Activated naive CD8-positive, alpha-beta T cell (primary cell): ENCODE results near the gene RRAS.
"Not testable (repeated sequence)": the region's sequence is repeated elsewhere in the genome, so short reads cannot be mapped to it uniquely, and the experiment has no call there.

Experiments
- H3K27ac Mint-ChIP-seq: one replicate; pipeline ENCODE4 v1.8.0; 2021; ENCODE audit warnings: mixed read lengths
- H3K27me3 Mint-ChIP-seq: one replicate; pipeline ENCODE4 v1.8.0; 2021; ENCODE audit warnings: mixed read lengths
- H3K36me3 Mint-ChIP-seq: one replicate; pipeline ENCODE4 v1.8.0; 2021; ENCODE audit warnings: mixed read lengths
- H3K4me1 Mint-ChIP-seq: one replicate; pipeline ENCODE4 v1.8.0; 2021; ENCODE audit warnings: low read depth, mixed read lengths
- H3K4me3 Mint-ChIP-seq: one replicate; pipeline ENCODE4 v1.8.0; 2021; ENCODE audit warnings: mild to moderate bottlenecking, mixed read lengths
- H3K9me3 Mint-ChIP-seq: one replicate; pipeline ENCODE4 v1.8.0; 2021; ENCODE audit warnings: low read depth, mixed read lengths

The RRAS gene

DNA sequence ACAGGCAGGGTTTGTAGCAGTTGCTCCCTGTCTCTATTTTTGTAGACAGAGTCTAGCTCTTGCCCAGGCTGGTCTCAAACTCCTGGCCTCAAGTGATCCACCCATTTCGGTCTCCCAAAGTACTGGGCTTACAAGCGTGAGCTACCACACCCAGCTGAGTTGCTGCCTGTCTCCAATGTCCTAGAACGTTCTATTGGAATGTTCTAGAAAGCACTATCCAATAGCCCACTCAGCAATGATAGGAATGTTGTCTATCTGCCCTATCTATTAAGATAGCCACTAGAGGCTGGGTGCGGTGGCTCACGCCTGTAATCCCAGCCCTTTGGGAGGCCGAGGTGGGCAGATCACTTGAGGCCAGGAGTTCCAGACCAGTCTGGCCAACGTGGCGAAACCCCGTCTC lies 6.7 kb downstream of the RRAS start:
- H3K4me1 Mint-ChIP-seq, H3K4me3 Mint-ChIP-seq, H3K9me3 Mint-ChIP-seq, H3K27me3 Mint-ChIP-seq, H3K27ac Mint-ChIP-seq, H3K36me3 Mint-ChIP-seq: not testable (repeated sequence)

DNA sequence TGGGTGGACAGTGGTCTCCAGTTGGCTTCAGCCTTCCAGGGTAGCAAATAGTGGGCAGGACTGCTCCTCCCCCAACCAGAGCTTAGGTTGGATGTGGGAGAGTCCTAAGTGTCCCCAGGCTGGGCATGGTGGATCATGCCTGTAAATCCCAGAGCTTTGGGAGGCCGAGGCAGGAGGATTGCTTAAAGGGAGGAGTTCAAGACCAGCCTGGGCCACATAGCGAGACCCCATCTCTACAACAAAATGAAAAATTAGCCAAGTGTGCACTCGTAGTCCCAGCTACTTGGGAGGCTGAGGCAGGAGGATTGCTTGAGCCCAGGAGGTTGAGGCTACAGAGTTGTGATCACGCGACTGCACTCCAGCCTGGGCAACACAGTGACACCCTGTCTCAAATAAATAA lies 7.4 kb downstream of the RRAS start:
- no peaks in the 10 kb centered on the region for H3K36me3 Mint-ChIP-seq
- no peaks in the 10 kb centered on the region for H3K9me3 Mint-ChIP-seq
- H3K4me1 Mint-ChIP-seq = peaks cover 2% of the 10 kb centered on the region
- no peaks in the 10 kb centered on the region for H3K27me3 Mint-ChIP-seq
- H3K4me3 Mint-ChIP-seq = no peak overlapping the region
- H3K27ac Mint-ChIP-seq = no peak overlapping the region

DNA sequence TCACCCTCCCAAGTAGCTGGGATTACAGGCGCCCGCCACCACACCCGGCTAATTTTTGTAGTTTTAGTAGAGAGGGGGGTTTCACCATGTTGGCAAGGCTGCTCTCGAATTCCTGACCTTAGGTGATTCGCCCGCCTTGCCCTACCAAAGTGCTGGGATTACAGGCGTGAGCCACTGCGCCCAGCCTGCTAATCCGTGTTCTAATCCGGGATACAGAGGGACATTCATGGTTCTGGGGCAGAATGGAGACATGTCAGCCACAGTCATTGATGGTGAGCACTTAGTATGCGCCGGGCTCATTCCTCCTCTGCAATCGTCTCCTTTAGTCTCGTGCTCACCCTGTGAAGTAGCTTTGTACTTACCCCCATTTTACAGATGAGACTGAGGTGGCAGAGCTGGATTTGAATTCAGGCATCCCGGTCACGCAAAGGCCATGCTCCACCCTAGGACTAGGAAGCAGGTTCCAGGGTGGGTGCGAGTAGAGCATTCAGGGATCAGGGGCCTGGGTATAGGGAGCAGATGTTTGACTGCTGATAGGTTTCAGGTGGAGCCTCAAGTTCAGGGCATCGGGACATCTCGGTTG lies 8.2 kb downstream of the RRAS start:
- no peak overlapping the region for H3K4me3 Mint-ChIP-seq
- H3K36me3 Mint-ChIP-seq = no peaks in the 10 kb centered on the region
- H3K27ac Mint-ChIP-seq = no peak overlapping the region
- H3K4me1 Mint-ChIP-seq = peaks cover 2% of the 10 kb centered on the region
- no peaks in the 10 kb centered on the region for H3K9me3 Mint-ChIP-seq
- H3K27me3 Mint-ChIP-seq = no peaks in the 10 kb centered on the region

DNA sequence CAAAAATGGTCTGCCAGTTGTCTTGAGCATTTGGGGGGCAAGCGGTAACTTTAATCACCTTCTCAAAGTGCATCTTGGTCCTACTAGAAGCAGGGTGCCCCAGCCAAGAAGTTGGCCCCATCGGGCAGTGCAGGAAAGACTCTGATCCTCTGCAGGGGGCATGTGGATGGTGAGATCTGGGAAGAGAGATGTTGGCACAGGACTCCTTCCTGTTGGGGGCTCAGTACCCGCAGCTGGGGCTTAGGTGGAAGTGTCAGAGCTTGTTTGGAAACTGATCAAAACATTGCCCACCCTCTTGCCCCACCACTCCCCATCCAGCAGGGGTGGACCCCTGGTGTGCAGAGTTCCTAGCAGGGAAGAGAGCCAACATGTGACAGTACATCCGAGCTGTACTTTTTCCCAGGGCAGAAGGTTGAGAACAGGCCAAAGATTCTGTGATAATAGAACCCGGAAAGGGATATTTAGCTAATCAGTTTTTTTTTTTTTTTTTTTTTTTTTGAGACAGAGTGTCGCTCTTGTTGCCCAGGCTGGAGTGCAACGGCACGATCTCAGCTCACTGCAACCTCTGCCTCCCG lies 8.8 kb downstream of the RRAS start:
- H3K27ac Mint-ChIP-seq = no peak overlapping the region
- peaks cover 2% of the 10 kb centered on the region for H3K4me1 Mint-ChIP-seq
- H3K9me3 Mint-ChIP-seq = no peaks in the 10 kb centered on the region
- H3K36me3 Mint-ChIP-seq = no peaks in the 10 kb centered on the region
- no peaks in the 10 kb centered on the region for H3K27me3 Mint-ChIP-seq
- H3K4me3 Mint-ChIP-seq = no peak overlapping the region

DNA sequence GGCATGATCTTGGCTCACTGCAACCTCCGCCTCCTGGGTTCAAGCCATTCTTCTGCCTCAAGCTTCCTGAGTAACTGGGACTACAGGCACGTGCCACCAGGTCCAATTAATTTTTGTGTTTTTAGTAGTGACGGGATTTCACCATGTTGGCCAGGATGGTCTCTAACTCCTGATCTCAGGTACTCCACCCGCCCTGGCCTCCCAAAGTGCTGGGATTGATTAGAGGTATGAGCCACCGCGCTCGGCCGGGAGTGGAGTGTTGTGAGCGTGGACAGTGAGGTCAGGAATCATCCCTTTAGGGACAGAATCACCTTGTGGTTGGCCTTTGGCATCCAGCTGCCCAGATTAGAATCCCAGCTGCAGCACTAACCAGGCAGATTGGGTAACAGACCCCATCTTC lies 10.3 kb downstream of the RRAS start:
- Mint-ChIP-seq H3K4me3 (no peak overlapping the region), H3K9me3 (no peaks in the 10 kb centered on the region), H3K36me3 (no peaks in the 10 kb centered on the region), H3K27me3 (no peaks in the 10 kb centered on the region), H3K4me1 (peaks cover 2% of the 10 kb centered on the region), H3K27ac (no peak overlapping the region)

DNA sequence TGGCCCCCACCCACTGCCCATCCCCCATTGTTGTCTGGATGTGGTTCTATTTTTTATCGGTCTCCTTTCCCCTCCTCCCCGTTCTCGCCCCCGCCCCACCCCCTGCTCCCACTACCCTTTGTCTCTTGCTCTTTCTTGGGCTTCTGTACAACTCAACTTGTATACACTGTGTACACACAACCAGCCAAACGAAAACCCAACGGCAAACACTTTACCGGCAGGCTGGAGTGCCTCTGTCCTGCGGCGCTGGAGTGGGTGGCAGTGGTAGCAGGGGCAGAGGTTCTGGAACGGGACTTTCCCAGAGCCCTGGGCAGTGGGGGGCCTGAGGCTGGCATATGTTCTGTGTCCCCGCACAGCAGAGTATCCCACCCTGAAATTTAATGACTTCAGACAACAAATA lies 13.7 kb downstream of the RRAS start:
- peaks cover 2% of the 10 kb centered on the region for H3K4me1 Mint-ChIP-seq
- no peak overlapping the region for H3K4me3 Mint-ChIP-seq
- H3K27ac Mint-ChIP-seq = peak overlapping the region; percentile 41
- H3K9me3 Mint-ChIP-seq = no peaks in the 10 kb centered on the region
- no peaks in the 10 kb centered on the region for H3K36me3 Mint-ChIP-seq
- H3K27me3 Mint-ChIP-seq = no peaks in the 10 kb centered on the region

DNA sequence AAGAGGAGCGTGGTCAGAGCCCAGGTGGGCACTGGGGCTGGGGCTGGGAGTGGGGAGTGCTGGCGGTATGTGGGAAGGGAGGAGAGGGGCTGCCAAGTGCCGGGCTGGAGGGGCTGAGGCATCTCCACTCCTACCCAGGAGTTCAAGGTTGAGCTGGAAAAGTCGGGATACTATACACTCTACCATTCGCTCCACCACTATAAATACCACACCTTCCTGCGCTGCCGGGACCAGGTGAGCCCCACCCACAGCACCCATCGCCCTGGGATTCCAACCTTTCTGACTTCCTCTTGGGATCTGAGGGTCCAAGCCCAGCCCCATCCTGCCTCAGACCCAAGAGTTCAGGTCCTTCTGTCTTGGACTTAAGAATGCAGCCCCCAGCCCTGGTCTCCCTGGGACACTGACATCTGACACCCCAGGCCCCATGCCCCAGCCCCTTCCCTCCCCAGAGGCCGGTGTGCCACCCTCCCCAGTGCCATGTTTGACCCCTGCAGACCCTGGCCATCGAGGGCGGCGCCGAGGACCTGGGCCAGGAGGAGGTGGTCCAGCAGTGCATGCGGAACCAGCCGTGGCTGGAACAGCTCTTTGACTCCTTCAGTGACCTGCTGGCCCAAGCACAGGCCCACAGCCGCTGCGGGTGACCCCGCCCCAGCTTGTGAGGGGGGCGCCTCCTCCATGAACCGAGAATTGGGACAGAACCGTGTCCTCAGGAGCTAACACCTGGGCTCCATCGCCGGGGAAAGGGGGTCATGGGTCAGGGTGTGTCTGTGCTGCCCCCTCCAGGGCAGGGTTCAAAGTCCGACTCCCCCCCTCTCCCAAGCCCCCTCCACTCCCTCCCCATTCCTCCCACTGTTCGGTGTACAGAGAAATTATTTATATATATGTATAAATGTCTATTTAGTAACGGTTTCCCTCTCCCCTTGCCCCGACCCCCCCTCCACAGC lies 14.7 kb downstream of the RRAS start:
- no peak overlapping the region for H3K27ac Mint-ChIP-seq

DNA sequence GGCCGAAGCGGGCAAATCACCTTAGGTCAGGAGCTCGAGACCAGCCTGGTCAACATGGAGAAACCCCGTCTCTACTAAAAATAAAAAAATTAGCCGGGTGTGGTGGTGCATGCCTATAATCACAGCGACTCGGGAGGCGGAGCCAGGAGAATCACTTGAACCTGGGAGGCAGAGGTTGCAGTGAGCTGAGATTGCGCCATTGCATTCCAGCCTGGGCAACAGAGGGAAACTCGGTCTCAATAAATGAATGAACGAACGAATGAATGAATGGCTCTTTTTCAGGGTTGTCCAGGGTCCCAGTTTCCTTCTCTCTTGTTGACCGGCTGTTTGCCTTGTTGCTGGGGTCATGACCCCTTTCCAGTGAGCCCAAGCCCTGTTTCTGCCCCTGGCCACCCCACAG lies 22.1 kb downstream of the RRAS start:
- H3K4me1 Mint-ChIP-seq, H3K4me3 Mint-ChIP-seq, H3K27ac Mint-ChIP-seq, H3K27me3 Mint-ChIP-seq, H3K36me3 Mint-ChIP-seq, H3K9me3 Mint-ChIP-seq: not testable (repeated sequence)

More for the DNA sequence above, 14.7 kb downstream of the RRAS start:
- Mint-ChIP-seq H3K4me1 (no peaks in the 10 kb centered on the region), H3K36me3 (no peaks in the 10 kb centered on the region), H3K4me3 (no peak overlapping the region), H3K27me3 (no peaks in the 10 kb centered on the region), H3K9me3 (no peaks in the 10 kb centered on the region)

DNA sequence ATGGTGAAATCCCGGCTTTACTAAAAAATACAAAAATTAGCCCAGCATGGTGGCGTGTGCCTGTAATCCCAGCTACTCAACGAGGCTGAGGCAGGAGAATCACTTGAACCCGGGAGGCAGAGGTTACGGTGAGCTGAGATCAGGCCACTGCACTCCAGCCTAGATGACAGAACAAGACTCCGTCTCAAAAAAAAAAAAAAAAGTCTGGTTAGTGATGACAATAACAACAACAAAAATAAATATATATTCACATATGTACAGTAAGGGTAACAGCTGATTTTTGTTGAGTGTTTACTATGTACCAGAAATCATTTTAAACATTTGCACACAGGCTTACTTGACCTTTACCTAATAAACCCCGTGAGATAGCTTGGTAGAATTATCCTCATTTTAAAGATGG lies 23.0 kb downstream of the RRAS start:
- Mint-ChIP-seq H3K4me1 (peaks cover 9% of the 10 kb centered on the region), H3K4me3 (no peak overlapping the region), H3K9me3 (no peaks in the 10 kb centered on the region), H3K27me3 (no peaks in the 10 kb centered on the region), H3K27ac (no peak overlapping the region), H3K36me3 (peaks cover 7% of the 10 kb centered on the region)

DNA sequence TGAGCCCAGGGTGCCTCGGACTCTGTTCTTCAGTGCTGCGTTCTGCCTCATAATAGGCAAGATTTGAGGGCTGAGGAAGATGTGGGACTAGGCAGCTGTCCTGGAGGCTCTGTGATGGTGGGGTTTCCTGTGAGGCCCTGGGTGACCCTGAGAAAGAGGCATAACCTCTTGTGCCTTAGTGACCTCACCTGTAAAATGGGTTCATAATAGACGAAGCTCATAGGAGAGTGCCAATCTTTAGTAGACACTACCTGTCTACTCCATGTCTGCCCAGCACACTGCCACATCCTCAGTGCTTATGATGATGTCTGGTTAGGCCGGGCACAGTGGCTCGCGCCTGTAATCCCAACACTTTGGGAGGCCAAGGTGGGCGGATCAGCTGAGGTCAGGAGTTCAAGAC lies 23.4 kb downstream of the RRAS start:
- H3K9me3 Mint-ChIP-seq = no peaks in the 10 kb centered on the region
- H3K36me3 Mint-ChIP-seq = peaks cover 7% of the 10 kb centered on the region
- H3K4me3 Mint-ChIP-seq = no peak overlapping the region
- peaks cover 9% of the 10 kb centered on the region for H3K4me1 Mint-ChIP-seq
- H3K27ac Mint-ChIP-seq = no peak overlapping the region
- no peaks in the 10 kb centered on the region for H3K27me3 Mint-ChIP-seq

DNA sequence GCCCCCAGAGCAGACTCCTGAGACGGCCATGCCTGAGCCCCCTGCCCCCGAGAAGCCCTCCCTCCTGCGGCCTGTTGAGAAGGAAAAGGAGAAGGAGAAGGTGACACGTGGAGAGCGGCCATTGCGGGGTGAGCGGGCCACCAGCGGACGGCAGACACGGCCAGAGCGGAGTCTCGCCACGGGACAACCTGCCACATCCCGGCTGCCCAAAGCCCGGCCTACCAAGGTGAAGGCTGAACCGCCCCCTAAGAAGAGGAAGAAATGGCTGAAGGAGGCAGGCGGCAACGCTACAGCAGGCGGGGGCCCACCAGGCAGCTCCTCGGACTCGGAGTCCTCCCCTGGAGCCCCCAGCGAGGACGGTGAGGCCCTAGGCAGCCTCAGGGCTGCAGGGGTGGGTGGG lies 24.1 kb downstream of the RRAS start:
- H3K27me3 Mint-ChIP-seq = no peaks in the 10 kb centered on the region
- no peak overlapping the region for H3K4me3 Mint-ChIP-seq
- no peaks in the 10 kb centered on the region for H3K9me3 Mint-ChIP-seq
- H3K27ac Mint-ChIP-seq = no peak overlapping the region
- H3K36me3 Mint-ChIP-seq = peaks cover 7% of the 10 kb centered on the region
- H3K4me1 Mint-ChIP-seq = peaks cover 9% of the 10 kb centered on the region

DNA sequence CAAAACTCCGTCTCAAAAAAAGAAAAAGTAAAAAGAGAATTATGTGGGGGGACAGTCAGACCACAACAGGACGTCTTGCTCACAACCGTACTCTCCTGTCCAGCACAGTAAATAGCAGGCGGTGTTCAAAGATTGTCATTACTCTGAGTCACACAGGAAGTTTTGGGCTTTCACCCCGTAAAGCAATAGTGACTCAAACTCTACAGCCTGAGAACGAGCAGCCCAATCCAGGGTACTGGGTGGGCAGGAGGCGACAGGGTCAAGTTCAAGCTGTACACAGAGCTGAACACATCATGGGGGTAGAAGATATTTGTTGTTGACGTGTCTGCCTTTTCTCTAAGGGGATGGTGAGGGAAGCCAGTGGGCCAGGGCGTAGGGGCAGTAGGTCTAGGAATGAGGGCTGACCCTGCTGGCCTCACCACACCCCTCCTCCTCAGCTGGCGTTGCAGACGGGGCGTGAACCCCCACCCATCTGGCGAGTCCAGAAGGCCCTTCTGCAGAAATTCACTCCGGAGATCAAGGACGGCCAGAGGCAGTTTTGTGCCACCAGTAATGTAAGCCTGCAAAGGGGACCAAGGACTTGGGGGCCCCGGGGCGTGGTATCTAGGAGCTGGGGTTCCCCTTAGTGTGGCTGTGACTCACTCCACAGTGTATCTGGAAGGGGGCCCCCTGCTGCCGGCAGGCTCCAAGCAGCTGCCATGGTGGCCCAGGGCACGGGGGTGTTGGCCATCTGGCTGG lies 25.7 kb downstream of the RRAS start:
- peaks cover 9% of the 10 kb centered on the region for H3K4me1 Mint-ChIP-seq
- no peak overlapping the region for H3K4me3 Mint-ChIP-seq
- no peaks in the 10 kb centered on the region for H3K9me3 Mint-ChIP-seq
- H3K36me3 Mint-ChIP-seq = peaks cover 7% of the 10 kb centered on the region
- H3K27ac Mint-ChIP-seq = peak overlapping the region; percentile 72
- H3K27me3 Mint-ChIP-seq = no peaks in the 10 kb centered on the region

DNA sequence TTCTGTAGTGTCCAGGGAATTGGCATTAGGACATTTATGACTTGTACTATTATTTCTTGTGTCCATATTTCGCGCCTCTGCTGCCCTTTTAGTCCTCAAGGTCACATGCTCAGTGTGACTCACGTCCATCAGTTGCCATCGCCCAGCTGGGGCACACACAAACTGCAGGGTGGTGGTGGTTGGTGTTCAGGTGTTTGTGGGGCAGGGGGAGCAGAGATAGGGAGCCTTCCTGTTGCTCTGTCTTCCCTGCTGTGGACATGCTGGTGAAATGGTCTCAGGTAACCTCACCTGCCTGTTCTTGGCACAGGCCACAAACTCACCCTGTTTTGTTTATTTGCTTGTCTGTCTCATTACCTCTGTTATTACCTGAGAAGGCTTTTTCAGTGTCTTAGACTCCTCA lies 26.6 kb downstream of the RRAS start:
- H3K27ac Mint-ChIP-seq = no peak overlapping the region
- peaks cover 7% of the 10 kb centered on the region for H3K36me3 Mint-ChIP-seq

DNA sequence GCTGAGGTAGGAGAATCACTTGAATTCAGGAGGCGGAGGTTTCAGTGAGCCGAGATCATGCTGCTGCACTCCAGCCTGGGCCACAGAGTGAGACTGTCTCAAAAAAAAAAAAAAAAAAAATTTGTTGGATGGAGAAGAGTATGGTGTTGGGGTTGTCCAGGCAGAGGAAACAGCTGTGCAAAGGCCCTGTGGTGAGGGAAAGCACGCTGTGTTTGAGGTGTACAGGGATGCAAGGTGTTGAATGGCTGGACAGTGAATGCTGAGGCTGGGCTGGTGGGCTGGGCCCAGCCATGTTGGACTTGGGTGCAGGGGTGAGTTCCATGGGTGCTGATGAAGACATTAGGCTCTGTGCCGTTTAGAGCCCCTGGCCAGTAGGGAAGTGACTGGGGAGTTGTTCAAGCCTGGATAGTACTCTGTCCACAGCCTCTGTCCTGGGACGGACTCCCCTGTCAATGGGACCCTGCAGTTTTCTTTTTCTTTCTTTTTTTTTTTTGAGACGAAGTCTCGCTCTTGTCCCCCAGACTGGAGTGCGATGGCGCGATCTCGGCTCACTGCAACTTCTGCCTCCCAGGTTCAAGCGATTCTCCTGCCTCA lies 30.3 kb downstream of the RRAS start:
- Mint-ChIP-seq H3K27ac (peak overlapping the region; percentile 16), H3K27me3 (no peaks in the 10 kb centered on the region), H3K9me3 (no peaks in the 10 kb centered on the region), H3K4me1 (peaks cover 11% of the 10 kb centered on the region), H3K36me3 (peaks cover 2% of the 10 kb centered on the region), H3K4me3 (no peak overlapping the region)

More for the DNA sequence above, 26.6 kb downstream of the RRAS start:
- Mint-ChIP-seq H3K4me1 (peaks cover 9% of the 10 kb centered on the region), H3K9me3 (no peaks in the 10 kb centered on the region), H3K27me3 (no peaks in the 10 kb centered on the region), H3K4me3 (no peak overlapping the region)

DNA sequence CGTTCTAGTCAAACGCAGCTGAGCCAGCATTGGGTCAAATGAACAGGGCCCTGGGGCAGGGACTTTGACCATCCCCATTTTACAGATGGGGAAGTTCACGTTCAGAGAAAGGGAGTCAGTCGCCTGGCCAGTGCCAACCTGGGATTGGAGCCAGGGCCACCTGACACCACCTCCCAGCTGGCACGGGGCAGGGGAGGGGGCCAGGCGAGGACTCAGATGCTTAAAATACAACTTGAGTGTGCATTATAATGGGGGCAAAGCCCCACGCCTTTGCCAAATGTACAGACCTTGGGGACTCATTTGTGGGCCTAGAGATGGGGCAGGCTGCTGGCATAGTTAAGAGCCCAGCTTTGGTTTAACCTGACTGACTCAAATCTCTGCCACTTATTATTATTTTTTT lies 34.3 kb downstream of the RRAS start:
- Mint-ChIP-seq H3K27me3 (no peaks in the 10 kb centered on the region), H3K9me3 (no peaks in the 10 kb centered on the region), H3K27ac (no peak overlapping the region), H3K4me3 (no peak overlapping the region), H3K36me3 (no peaks in the 10 kb centered on the region), H3K4me1 (peaks cover 12% of the 10 kb centered on the region)
